Transverse colon (tissue), 4 donors: ENCODE measurements around the gene TSC22D4.

Experiments used
- EP300 ChIP-seq: sonication (generic); formaldehyde crosslinking; IDR thresholded peaks from one replicate; pipeline ENCODE4 v1.6.1; 2017; ENCODE audit warnings: antibody characterized with exemption, low read depth
- POLR2AphosphoS5 ChIP-seq, 3 donors: sonication (generic); formaldehyde crosslinking; IDR thresholded peaks; one replicate each; pipeline ENCODE4 v1.6.1; 2016; ENCODE audit warnings: antibody characterized with exemption in 3 of 3
- TF ChIP-seq, protein P1 (sequence below), 5 experiments: fragments of 200-600 bp in 3 of 5; fragments of 450-650 bp in 2 of 5; sonication (generic) in 3 of 5; IDR thresholded peaks; 1 replicate in 2 of 5; 2 replicates in 3 of 5; pipeline ENCODE4 v1.5.1; 2016 to 2017; ENCODE audit warnings: antibody characterized with exemption in 5 of 5, inconsistent platforms in 3 of 5, mild to moderate bottlenecking in 2 of 5, moderate library complexity in 1 of 5

DNA sequence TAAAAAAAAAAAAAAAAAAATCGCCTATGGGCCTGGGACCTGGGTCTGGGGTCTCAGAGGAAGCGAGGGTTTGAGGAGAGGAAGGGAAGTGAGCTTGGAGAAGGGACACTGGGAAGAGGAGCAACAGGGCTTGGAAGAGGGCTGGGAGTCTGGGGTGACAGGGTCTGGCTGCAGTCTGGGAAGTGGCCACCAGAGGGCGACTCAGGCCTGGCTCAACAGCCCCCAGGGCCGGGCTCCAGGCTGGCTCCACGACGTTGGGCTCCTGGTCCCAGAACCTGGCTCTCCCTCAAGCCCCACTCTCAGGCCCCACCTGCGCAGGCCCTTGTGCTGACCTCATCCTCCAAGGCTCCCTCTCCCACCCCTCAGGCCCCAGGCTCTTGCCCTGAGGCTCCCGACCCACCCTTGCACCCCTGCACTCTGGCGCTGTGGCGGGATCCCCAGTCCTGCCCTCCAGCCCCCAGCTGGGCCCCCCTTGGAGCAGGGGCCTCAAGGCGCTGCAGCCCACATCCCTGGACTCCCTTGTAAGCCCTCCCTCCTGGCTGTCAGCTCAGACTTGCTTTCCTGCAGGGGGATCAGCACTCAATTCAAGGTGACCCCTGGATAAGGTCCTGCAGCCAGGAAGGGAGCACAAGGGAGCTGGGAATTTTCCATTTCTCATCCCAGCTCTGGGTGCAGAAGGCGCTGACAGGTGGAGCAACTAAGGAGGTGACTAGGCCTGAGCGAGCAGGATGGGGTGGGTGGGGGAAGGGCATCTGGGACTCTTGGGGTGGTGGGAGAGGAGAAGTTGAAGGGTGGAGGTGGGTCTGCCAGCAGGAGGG is 9.6 kb downstream of the TSC22D4 start:
- TF ChIP-seq, protein P1, sequence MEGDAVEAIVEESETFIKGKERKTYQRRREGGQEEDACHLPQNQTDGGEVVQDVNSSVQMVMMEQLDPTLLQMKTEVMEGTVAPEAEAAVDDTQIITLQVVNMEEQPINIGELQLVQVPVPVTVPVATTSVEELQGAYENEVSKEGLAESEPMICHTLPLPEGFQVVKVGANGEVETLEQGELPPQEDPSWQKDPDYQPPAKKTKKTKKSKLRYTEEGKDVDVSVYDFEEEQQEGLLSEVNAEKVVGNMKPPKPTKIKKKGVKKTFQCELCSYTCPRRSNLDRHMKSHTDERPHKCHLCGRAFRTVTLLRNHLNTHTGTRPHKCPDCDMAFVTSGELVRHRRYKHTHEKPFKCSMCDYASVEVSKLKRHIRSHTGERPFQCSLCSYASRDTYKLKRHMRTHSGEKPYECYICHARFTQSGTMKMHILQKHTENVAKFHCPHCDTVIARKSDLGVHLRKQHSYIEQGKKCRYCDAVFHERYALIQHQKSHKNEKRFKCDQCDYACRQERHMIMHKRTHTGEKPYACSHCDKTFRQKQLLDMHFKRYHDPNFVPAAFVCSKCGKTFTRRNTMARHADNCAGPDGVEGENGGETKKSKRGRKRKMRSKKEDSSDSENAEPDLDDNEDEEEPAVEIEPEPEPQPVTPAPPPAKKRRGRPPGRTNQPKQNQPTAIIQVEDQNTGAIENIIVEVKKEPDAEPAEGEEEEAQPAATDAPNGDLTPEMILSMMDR (IDR thresholded peaks at IDR 0.05), result peak; percentile 94 to 98 (median 95)
- TF ChIP-seq EP300 (no peak), POLR2AphosphoS5 (IDR thresholded peaks at IDR 0.05) (peak in 1 of 3 donors; percentile 12)
